Measurements from ENCODE around the gene CROCC2.

GRCh38 chr2:240919161-240919781 is 13.1 kb downstream of the CROCC2 start:
- TF ChIP-seq POLR2A (IDR thresholded peaks at IDR 0.05) (no peak), CTCF (IDR thresholded peaks at IDR 0.05) (no peak), EP300 (IDR thresholded peaks at IDR 0.05) (no peak)
